DND-41 (cell line): ENCODE results near the gene NOXA1.

ENCODE experiments used
- EZH2 ChIP-seq: IDR thresholded peaks from 3 replicates; pipeline ENCODE4 v1.6.1; 2012; ENCODE audit warnings: borderline replicate concordance, low read depth, mild to moderate bottlenecking, moderate library complexity, low read length, inconsistent platforms; ENCODE audit not compliant: severe bottlenecking
- TF ChIP-seq, protein P1 (sequence below): IDR thresholded peaks from 2 replicates; pipeline ENCODE4 v1.5.1; 2012; ENCODE audit warnings: borderline replicate concordance, low read length, moderate library complexity, mild to moderate bottlenecking; ENCODE audit not compliant: poor library complexity, severe bottlenecking; ENCODE audit errors: extremely low read depth

DNA sequence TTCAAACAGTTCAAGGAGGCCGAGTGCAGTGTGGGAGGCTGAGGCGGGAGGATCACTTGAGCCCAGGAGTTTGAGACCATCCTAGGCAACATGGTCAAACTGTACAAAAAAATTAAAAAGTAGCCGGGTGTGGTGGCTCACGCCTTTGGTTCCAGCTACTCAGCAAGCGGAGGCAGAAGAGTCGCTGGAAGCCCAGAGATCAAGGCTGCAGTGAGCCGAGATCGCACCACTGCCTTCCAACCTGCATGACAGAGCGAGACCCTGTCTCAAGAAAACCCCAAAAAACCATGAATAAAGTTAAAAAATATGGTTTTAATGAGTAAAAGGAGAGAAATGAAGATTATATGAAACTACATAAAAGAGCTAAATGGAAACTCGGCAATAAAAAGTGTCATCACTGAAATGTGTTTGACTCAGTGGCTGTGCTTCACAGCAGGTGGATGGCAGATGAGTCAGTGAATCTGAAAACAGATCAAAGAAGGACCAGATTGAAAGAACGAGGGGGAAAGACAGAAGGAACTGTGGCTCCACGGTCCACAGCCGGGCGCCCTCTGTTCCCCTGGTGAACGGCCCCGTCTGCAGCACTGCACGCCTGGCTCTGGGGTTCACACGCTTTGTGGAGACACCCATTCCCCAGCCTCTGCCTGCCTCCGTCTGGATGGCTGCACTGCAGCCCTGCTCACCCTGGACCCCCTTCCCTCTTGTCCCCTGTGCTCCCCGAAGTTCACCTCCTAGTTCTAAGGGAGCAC, 25.3 kb upstream of the NOXA1 start:
- TF ChIP-seq, protein P1, sequence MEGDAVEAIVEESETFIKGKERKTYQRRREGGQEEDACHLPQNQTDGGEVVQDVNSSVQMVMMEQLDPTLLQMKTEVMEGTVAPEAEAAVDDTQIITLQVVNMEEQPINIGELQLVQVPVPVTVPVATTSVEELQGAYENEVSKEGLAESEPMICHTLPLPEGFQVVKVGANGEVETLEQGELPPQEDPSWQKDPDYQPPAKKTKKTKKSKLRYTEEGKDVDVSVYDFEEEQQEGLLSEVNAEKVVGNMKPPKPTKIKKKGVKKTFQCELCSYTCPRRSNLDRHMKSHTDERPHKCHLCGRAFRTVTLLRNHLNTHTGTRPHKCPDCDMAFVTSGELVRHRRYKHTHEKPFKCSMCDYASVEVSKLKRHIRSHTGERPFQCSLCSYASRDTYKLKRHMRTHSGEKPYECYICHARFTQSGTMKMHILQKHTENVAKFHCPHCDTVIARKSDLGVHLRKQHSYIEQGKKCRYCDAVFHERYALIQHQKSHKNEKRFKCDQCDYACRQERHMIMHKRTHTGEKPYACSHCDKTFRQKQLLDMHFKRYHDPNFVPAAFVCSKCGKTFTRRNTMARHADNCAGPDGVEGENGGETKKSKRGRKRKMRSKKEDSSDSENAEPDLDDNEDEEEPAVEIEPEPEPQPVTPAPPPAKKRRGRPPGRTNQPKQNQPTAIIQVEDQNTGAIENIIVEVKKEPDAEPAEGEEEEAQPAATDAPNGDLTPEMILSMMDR: no peak
- no peak for TF ChIP-seq EZH2
